HepG2 (cell line): Measurements from ENCODE around the gene GNG5. TPM values are rescaled to one million over a fixed set of nuclear protein-coding genes. Genes with fewer than 3 reads are reported as not detected.

ENCODE experiments used
- AHR ChIP-seq: IDR thresholded peaks from 2 replicates; pipeline ENCODE4 v1.6.1; 2018; ENCODE audit warnings: missing genetic modification reagents, missing compliant biosample characterization
- ELF4 ChIP-seq: sonication (generic); formaldehyde crosslinking; IDR thresholded peaks from 2 replicates; pipeline ENCODE4 v1.5.0; 2020; ENCODE audit warnings: missing genetic modification reagents, mild to moderate bottlenecking, moderate library complexity, borderline replicate concordance
- FIP1L1 ChIP-seq: fragments of 200-400 bp; formaldehyde crosslinking; IDR thresholded peaks from 2 replicates; pipeline ENCODE4 v1.6.1; 2018; ENCODE audit warnings: low read depth, mild to moderate bottlenecking, low read length, moderate library complexity, borderline replicate concordance; ENCODE audit not compliant: insufficient read depth
- HMGXB4 ChIP-seq, 2 experiments: sonication (generic) in 1 of 2; formaldehyde crosslinking in 1 of 2; IDR thresholded peaks; 2 replicates each; pipeline versions ENCODE4 v1.4.0 to v1.6.1; 2018 to 2020; ENCODE audit warnings: missing genetic modification reagents in 2 of 2, borderline replicate concordance in 1 of 2, low read depth in 1 of 2, mild to moderate bottlenecking in 1 of 2, missing biosample characterization in 1 of 2
- HOXA5 ChIP-seq: sonication (generic); formaldehyde crosslinking; IDR thresholded peaks from 2 replicates; pipeline ENCODE4 v1.4.0; 2020; ENCODE audit warnings: missing genetic modification reagents
- ISL2 ChIP-seq: sonication (generic); formaldehyde crosslinking; IDR thresholded peaks from 2 replicates; pipeline ENCODE4 v1.5.0; 2020; ENCODE audit warnings: missing genetic modification reagents
- JUNB ChIP-seq: sonication (generic); formaldehyde crosslinking; IDR thresholded peaks from 2 replicates; pipeline ENCODE4 v1.8.0; 2022; ENCODE audit warnings: missing genetic modification reagents, mild to moderate bottlenecking, borderline replicate concordance
- MLX ChIP-seq: IDR thresholded peaks from 2 replicates; pipeline ENCODE4 v1.6.1; 2016
- RELA ChIP-seq: sonication (generic); formaldehyde crosslinking; IDR thresholded peaks from 2 replicates; pipeline ENCODE4 v1.4.0; 2020; ENCODE audit warnings: missing genetic modification reagents
- RFXANK ChIP-seq: IDR thresholded peaks from 2 replicates; pipeline ENCODE4 v1.6.1; 2016
- TAF1 ChIP-seq: sonication (generic); formaldehyde crosslinking; IDR thresholded peaks from 2 replicates; pipeline ENCODE4 v1.4.0; 2020; ENCODE audit warnings: missing genetic modification reagents
- ZNF44 ChIP-seq: sonication (generic); formaldehyde crosslinking; IDR thresholded peaks from 2 replicates; pipeline ENCODE4 v1.5.1; 2020; ENCODE audit warnings: mild to moderate bottlenecking, missing genetic modification reagents
- ZNF556 ChIP-seq: sonication (generic); formaldehyde crosslinking; IDR thresholded peaks from 2 replicates; pipeline ENCODE4 v1.4.0; 2020; ENCODE audit warnings: mild to moderate bottlenecking, missing genetic modification reagents, borderline replicate concordance
- ZNF776 ChIP-seq: sonication (generic); formaldehyde crosslinking; IDR thresholded peaks from 2 replicates; pipeline ENCODE4 v1.4.0; 2020; ENCODE audit warnings: mild to moderate bottlenecking, missing genetic modification reagents
- ZNF781 ChIP-seq: sonication (generic); formaldehyde crosslinking; IDR thresholded peaks from 2 replicates; pipeline ENCODE4 v1.5.1; 2020; ENCODE audit warnings: borderline replicate concordance, mild to moderate bottlenecking, missing genetic modification reagents; ENCODE audit errors: not compliant biosample characterization
- ZNF788 ChIP-seq: sonication (generic); formaldehyde crosslinking; IDR thresholded peaks from 2 replicates; pipeline ENCODE4 v1.5.0; 2020; ENCODE audit warnings: mild to moderate bottlenecking, missing genetic modification reagents, borderline replicate concordance
- ZSCAN22 ChIP-seq: sonication (generic); formaldehyde crosslinking; IDR thresholded peaks from 2 replicates; pipeline ENCODE4 v1.4.0; 2020; ENCODE audit warnings: mild to moderate bottlenecking, missing genetic modification reagents
- polyA plus RNA-seq, 8 experiments: library from polyadenylated mRNA; depleted of rRNA in 3 of 8; stranded (reverse) in 7 of 8; unstranded in 1 of 8; fragments of >200 nt; fragmentation: Illumina TruSeq in 4 of 8; extraction: Trizol in 4 of 8; gene quantifications; 2 replicates each; pipeline versions ENCODE4 v1.2.1 to v1.2.3, GENCODE V29; 2011 to 2016; ENCODE audit warnings: low read depth in 4 of 8, missing spikeins in 1 of 8, mixed read lengths in 1 of 8; ENCODE audit not compliant: insufficient read depth in 1 of 8
- total RNA-seq, 5 experiments: library from RNA; depleted of rRNA; stranded (reverse); fragments of >200 nt; fragmentation: Illumina TruSeq; extraction: Trizol; gene quantifications; 2 replicates each; pipeline ENCODE4 v1.2.3, GENCODE V29; 2016; ENCODE audit warnings: low read depth in 1 of 5
- TF ChIP-seq, protein P1 (sequence below): sonication (generic); formaldehyde crosslinking; IDR thresholded peaks from 2 replicates; pipeline ENCODE4 v1.4.0; 2020; ENCODE audit warnings: mild to moderate bottlenecking, missing genetic modification reagents
- TF ChIP-seq, protein P2 (sequence below): sonication (generic); formaldehyde crosslinking; IDR thresholded peaks from 2 replicates; pipeline ENCODE4 v1.4.0; 2020; ENCODE audit warnings: missing genetic modification reagents, borderline replicate concordance

The GNG5 gene
- total and polyA plus RNA-seq, 2 of the 13 experiments (the other 11 are each of a cell fraction or from before 2014, with no cell fraction given), result 103 to 137 TPM

DNA sequence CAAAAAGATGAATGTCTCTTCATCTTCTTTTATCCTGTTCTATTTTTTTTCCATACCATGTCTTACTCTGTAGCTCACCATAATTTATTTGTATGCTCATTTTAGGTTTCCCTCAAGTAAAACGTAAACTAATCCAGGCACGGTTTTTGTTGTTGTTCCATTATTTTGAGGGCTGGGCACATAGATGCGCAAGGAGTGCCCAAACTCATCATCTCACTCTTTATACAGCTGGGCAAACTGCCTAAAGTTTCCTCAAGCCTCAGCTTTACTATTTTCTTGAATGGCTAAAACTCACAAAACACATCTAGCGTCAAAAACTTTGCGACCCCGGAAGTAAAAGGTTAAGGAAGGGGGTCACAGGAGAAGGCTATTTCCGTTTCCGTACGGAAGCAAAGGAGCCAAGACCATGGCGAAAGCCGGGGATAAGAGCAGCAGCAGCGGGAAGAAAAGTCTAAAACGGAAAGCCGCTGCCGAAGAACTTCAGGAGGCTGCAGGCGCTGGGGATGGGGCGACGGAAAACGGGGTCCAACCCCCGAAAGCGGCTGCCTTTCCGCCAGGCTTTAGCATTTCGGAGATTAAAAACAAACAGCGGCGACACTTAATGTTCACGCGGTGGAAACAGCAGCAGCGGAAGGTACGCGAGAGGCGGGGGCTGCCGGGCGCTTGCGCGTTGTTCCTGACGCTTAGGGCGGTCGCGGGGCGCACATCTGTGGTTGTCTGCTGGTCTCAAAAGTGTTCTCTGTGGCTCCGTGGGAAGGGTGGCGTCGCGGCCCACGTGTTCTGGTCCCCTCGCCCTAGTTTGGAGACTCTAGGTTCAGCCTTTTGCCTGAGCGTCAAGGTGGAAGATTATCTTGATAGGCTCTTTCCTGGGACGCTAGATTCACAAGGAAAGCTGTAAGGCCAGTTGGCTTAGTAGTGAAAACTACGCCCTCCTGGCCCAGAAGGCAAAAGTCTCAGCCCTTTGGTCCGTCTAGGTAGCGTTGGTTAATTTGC, 27.2 kb downstream of the GNG5 start, which contains the start of gene RPF1 (continued):
- peak; percentile 47; the same call in 1 of the 2 replicates for TF ChIP-seq ZNF788 (CRISPR knock-in tag)
- TF ChIP-seq, protein P1, sequence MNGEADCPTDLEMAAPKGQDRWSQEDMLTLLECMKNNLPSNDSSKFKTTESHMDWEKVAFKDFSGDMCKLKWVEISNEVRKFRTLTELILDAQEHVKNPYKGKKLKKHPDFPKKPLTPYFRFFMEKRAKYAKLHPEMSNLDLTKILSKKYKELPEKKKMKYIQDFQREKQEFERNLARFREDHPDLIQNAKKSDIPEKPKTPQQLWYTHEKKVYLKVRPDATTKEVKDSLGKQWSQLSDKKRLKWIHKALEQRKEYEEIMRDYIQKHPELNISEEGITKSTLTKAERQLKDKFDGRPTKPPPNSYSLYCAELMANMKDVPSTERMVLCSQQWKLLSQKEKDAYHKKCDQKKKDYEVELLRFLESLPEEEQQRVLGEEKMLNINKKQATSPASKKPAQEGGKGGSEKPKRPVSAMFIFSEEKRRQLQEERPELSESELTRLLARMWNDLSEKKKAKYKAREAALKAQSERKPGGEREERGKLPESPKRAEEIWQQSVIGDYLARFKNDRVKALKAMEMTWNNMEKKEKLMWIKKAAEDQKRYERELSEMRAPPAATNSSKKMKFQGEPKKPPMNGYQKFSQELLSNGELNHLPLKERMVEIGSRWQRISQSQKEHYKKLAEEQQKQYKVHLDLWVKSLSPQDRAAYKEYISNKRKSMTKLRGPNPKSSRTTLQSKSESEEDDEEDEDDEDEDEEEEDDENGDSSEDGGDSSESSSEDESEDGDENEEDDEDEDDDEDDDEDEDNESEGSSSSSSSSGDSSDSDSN (CRISPR knock-in tag), result peak; percentile 45; the same call in 1 of the 2 replicates
- peak; percentile 95 for TF ChIP-seq ELF4
- no peak for TF ChIP-seq JUNB (CRISPR knock-in tag)
- TF ChIP-seq RELA (CRISPR knock-in tag), result no peak
- TF ChIP-seq ZNF556 (CRISPR knock-in tag), result no peak
- no peak for TF ChIP-seq MLX (CRISPR knock-in tag)
- TF ChIP-seq HOXA5 (CRISPR knock-in tag), result 0 out of 2 replicates have a peak, but pooled peaks have one; percentile 47
- no peak; the same call in 1 of the 2 replicates for TF ChIP-seq ISL2 (CRISPR knock-in tag)
- no peak for TF ChIP-seq ZNF781 (CRISPR knock-in tag)
- no peak for TF ChIP-seq FIP1L1
- TF ChIP-seq, protein P2, sequence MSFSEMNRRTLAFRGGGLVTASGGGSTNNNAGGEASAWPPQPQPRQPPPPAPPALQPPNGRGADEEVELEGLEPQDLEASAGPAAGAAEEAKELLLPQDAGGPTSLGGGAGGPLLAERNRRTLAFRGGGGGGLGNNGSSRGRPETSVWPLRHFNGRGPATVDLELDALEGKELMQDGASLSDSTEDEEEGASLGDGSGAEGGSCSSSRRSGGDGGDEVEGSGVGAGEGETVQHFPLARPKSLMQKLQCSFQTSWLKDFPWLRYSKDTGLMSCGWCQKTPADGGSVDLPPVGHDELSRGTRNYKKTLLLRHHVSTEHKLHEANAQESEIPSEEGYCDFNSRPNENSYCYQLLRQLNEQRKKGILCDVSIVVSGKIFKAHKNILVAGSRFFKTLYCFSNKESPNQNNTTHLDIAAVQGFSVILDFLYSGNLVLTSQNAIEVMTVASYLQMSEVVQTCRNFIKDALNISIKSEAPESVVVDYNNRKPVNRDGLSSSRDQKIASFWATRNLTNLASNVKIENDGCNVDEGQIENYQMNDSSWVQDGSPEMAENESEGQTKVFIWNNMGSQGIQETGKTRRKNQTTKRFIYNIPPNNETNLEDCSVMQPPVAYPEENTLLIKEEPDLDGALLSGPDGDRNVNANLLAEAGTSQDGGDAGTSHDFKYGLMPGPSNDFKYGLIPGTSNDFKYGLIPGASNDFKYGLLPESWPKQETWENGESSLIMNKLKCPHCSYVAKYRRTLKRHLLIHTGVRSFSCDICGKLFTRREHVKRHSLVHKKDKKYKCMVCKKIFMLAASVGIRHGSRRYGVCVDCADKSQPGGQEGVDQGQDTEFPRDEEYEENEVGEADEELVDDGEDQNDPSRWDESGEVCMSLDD, result no peak
- TF ChIP-seq ZNF44 (CRISPR knock-in tag), result peak; percentile 92
- 0 out of 2 replicates have a peak, but pooled peaks have one; percentile 60 for TF ChIP-seq ZSCAN22 (CRISPR knock-in tag)
- peak; percentile 72; the same call in 1 of the 2 replicates for TF ChIP-seq AHR (CRISPR knock-in tag)
- no peak for TF ChIP-seq RFXANK
- TF ChIP-seq TAF1 (CRISPR knock-in tag), result peak; percentile 81
- TF ChIP-seq HMGXB4 (CRISPR knock-in tag; IDR thresholded peaks at IDR 0.05; ENCODE audit: borderline replicate concordance in 1 of 2, low read depth in 1 of 2), result peak; percentile 40 to 74; a peak in 3 of 4 replicates
- peak; percentile 75; the same call in 1 of the 2 replicates for TF ChIP-seq ZNF776 (CRISPR knock-in tag)
